Adrenal gland (tissue), 5 donors: ENCODE measurements around the gene IL11RA.

Source experiments
- POLR2A ChIP-seq, 2 donors: fragments of 450-650 bp; IDR thresholded peaks; one replicate each; pipeline ENCODE4 v1.6.1; 2017; ENCODE audit warnings: antibody characterized with exemption in 2 of 2, mild to moderate bottlenecking in 2 of 2, moderate library complexity in 1 of 2
- TF ChIP-seq, protein P1 (sequence below), 6 experiments: fragments of 450-650 bp in 4 of 6; fragments of 200-600 bp in 2 of 6; sonication (generic) in 1 of 6; IDR thresholded peaks; 1 replicate in 5 of 6; 2 replicates in 1 of 6; pipeline versions ENCODE4 v1.5.1 to v1.8.0; 2016 to 2021; ENCODE audit warnings: antibody characterized with exemption in 6 of 6, mild to moderate bottlenecking in 2 of 6, moderate library complexity in 1 of 6
- donor health status: DM: no; HTN: no; CAD: no.

- TF ChIP-seq, protein P1, sequence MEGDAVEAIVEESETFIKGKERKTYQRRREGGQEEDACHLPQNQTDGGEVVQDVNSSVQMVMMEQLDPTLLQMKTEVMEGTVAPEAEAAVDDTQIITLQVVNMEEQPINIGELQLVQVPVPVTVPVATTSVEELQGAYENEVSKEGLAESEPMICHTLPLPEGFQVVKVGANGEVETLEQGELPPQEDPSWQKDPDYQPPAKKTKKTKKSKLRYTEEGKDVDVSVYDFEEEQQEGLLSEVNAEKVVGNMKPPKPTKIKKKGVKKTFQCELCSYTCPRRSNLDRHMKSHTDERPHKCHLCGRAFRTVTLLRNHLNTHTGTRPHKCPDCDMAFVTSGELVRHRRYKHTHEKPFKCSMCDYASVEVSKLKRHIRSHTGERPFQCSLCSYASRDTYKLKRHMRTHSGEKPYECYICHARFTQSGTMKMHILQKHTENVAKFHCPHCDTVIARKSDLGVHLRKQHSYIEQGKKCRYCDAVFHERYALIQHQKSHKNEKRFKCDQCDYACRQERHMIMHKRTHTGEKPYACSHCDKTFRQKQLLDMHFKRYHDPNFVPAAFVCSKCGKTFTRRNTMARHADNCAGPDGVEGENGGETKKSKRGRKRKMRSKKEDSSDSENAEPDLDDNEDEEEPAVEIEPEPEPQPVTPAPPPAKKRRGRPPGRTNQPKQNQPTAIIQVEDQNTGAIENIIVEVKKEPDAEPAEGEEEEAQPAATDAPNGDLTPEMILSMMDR (IDR thresholded peaks at IDR 0.05), result peak; percentile 92 to 99 (median 96)
- peak in 1 of 2 donors; percentile 7 for TF ChIP-seq POLR2A (IDR thresholded peaks at IDR 0.05)
These were observed 50.1 kb downstream of the IL11RA start for GRCh38 chr9:34701769-34702736.
